Adipocyte (in vitro differentiated cells): Measurements from ENCODE around the gene DYDC1.
A peak's percentile ranks its signal among the peaks of the same experiment; 100 is the strongest.
"Not testable (repeated sequence)": the region's sequence is repeated elsewhere in the genome, so short reads cannot be mapped to it uniquely, and the experiment has no call there.

ENCODE experiments used
- DNase-seq: peaks from one replicate; pipeline ENCODE4 v3.0.0-alpha.2; 2015; ENCODE audit warnings: low read depth
- H3K27me3 ChIP-seq: replicated peaks from 2 replicates; pipeline ENCODE4 v1.7.0; 2013; ENCODE audit warnings: mild to moderate bottlenecking, low read length, moderate library complexity; ENCODE audit not compliant: control insufficient read depth, insufficient read depth
- H3K36me3 ChIP-seq: 2 replicates; pipeline ENCODE4 v1.7.0; 2013; ENCODE audit warnings: low read length, mild to moderate bottlenecking, moderate library complexity; ENCODE audit not compliant: control insufficient read depth, insufficient read depth, severe bottlenecking
- H3K4me1 ChIP-seq: 2 replicates; pipeline ENCODE4 v1.7.0; 2013; ENCODE audit warnings: mild to moderate bottlenecking, low read length, moderate library complexity; ENCODE audit not compliant: control insufficient read depth, insufficient read depth
- H3K4me3 ChIP-seq: 2 replicates; pipeline ENCODE4 v1.7.0; 2013; ENCODE audit warnings: mild to moderate bottlenecking, low read length, moderate library complexity
- H3K9ac ChIP-seq: 2 replicates; pipeline ENCODE4 v1.7.0; 2013; ENCODE audit warnings: mild to moderate bottlenecking, low read length, moderate library complexity
- H3K9me3 ChIP-seq: 2 replicates; pipeline ENCODE4 v1.7.0; 2013; ENCODE audit warnings: mild to moderate bottlenecking, low read length, moderate library complexity; ENCODE audit not compliant: control insufficient read depth

Gene DYDC1

DNA sequence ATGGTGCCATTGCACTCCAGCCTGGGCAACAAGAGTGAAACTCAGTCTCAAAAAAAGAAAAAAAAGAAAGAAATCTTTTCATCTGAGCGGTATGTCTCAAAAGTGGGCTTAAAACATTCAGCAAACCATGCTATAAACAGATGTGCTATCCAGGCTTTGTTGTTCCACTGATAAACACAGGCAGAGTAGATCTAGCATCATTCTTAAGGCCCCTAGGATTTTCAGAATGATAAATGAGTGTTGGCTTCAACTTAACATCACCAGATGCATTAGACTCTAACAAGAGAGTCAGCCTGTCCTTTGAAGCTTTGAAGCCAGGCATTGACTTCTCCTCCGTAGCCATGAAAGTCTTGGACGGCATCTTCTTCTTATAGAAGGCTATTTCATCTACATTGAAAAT, 23.1 kb upstream of the DYDC1 start:
- no peaks in the 10 kb centered on the region for H3K9me3 ChIP-seq
- peaks cover 6% of the 10 kb centered on the region for H3K4me1 ChIP-seq
- H3K4me3 ChIP-seq = no peak overlapping the region
- H3K36me3 ChIP-seq = no peaks in the 10 kb centered on the region
- no peak for DNase-seq
- no peak overlapping the region for H3K9ac ChIP-seq
- H3K27me3 ChIP-seq = peaks cover 15% of the 10 kb centered on the region

DNA sequence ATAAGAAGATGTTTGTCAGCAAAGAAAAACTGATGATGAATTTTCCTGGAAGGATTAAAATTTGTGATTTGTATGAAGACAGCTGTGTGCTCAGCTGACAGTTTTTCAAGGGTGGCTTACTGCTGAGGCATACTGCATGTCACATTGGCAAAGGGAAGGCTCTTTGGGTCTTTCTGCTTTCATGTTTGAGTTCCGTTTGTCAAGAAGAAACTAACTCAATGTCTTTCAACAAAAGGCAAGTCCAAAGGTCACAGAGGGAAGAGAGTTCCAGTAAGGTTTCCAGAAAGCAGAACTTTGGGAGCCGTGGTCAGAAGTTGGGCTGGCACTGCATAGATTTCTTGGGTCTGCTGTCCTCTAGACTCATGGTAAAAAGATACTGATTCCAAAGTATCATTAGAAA, 16.9 kb upstream of the DYDC1 start:
- Histone ChIP-seq H3K9me3 (peaks cover 5% of the 10 kb centered on the region), H3K9ac (no peak overlapping the region), H3K4me3 (no peak overlapping the region), H3K27me3 (peaks cover 15% of the 10 kb centered on the region), H3K4me1 (no peaks in the 10 kb centered on the region), H3K36me3 (no peaks in the 10 kb centered on the region)
- no peak for DNase-seq

DNA sequence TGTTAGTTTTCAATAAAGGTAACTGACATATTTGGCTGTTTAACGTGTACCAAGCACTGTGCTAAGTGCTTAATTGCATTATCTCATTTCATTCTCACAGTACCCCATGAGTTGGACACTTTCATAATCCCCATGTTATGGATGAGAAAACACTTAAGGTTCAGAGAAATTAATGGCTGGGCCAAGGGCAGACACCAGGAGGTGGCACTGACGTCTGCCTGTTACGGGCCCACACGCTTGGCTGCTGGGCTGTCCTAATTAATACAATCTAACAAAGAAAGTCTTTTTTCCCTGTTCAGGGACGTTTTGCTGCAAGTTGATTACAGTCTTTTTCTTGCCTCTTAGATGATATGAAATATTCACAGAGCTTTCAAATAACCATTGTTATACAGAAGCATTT, 16.1 kb upstream of the DYDC1 start:
- no peaks in the 10 kb centered on the region for H3K36me3 ChIP-seq
- no peak for DNase-seq
- H3K4me1 ChIP-seq = no peaks in the 10 kb centered on the region
- no peak overlapping the region for H3K9ac ChIP-seq
- H3K27me3 ChIP-seq = peaks cover 14% of the 10 kb centered on the region
- H3K4me3 ChIP-seq = no peak overlapping the region
- H3K9me3 ChIP-seq = peaks cover 14% of the 10 kb centered on the region

GRCh38 chr10:80371467-80371866, 14.9 kb upstream of the DYDC1 start:
- H3K4me3 ChIP-seq = no peak overlapping the region
- peaks cover 26% of the 10 kb centered on the region for H3K9me3 ChIP-seq
- no peaks in the 10 kb centered on the region for H3K36me3 ChIP-seq
- DNase-seq = no peak
- H3K27me3 ChIP-seq = peaks cover 3% of the 10 kb centered on the region
- H3K9ac ChIP-seq = no peak overlapping the region
- H3K4me1 ChIP-seq = no peaks in the 10 kb centered on the region

- H3K27me3 ChIP-seq = peaks cover 3% of the 10 kb centered on the region
- no peaks in the 10 kb centered on the region for H3K4me1 ChIP-seq
- no peaks in the 10 kb centered on the region for H3K36me3 ChIP-seq
- no peak overlapping the region for H3K9ac ChIP-seq
- no peak overlapping the region for H3K4me3 ChIP-seq
- no peak for DNase-seq
- peaks cover 42% of the 10 kb centered on the region for H3K9me3 ChIP-seq
Measured at GRCh38 chr10:80365510-80365909, 9.0 kb upstream of the DYDC1 start.

DNA sequence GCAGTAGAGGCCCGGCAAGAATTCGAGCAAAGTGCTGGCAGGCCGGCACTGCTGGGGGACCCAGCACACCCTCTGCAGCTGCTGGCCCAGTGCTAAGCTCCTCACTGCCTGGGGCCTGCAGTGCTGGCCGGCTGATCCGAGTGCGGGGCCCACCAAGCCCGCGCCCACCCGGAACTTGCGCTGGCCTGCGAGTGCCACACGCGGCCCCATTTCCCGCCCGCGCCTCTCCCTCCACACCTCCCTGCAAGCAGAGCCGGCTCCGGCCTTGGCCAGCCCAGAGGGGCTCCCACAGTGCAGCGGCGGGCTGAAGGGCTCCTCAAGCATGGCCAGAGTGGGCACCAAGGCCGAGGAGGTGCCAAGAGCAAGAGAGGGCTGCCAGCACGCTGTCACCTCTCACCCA, 3.1 kb upstream of the DYDC1 start:
- DNase-seq = no peak
- no peaks in the 10 kb centered on the region for H3K36me3 ChIP-seq
- no peaks in the 10 kb centered on the region for H3K4me1 ChIP-seq
- no peak overlapping the region for H3K9ac ChIP-seq
- peaks cover 6% of the 10 kb centered on the region for H3K9me3 ChIP-seq
- H3K27me3 ChIP-seq = peaks cover 27% of the 10 kb centered on the region
- no peak overlapping the region for H3K4me3 ChIP-seq

DNA sequence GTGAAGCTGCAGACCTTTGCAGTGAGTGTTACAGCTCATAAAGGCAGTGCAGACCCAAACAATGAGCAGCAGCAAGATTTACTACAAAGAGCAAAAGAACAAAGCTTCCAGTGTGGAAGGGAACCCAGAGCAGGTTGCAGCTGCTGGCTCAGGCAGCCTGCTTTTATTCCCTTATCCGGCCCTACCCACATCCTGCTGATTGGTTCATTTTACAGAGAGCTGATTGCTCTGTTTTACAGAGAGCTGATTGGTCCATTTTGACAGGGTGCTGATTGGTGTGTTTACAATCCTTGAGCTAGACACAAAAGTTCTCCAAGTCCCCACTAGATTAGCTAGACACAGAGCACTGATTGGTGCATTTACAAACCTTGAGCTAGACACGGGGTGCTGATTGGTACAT, 2.4 kb upstream of the DYDC1 start:
- not testable (repeated sequence) for H3K4me1 ChIP-seq, H3K9me3 ChIP-seq, H3K36me3 ChIP-seq, H3K4me3 ChIP-seq, DNase-seq, H3K9ac ChIP-seq
- peaks cover 27% of the 10 kb centered on the region for H3K27me3 ChIP-seq

DNA sequence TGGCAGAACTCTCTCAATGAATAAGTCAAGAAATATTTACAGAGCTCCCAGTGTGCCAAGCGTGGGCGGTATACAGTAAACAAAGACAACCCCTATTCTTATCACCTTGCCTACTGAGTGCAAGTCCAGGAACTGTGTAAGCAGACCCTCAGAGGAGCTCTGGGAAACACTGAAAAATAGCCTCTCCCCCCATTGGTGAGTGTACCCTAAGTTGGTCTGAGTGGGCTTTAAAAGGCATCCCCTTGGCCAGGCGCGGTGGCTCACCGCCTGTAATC, 1.2 kb upstream of the DYDC1 start:
- Histone ChIP-seq H3K4me1 (no peaks in the 10 kb centered on the region), H3K4me3 (no peak overlapping the region), H3K9me3 (peaks cover 4% of the 10 kb centered on the region), H3K27me3 (peaks cover 27% of the 10 kb centered on the region), H3K36me3 (no peaks in the 10 kb centered on the region), H3K9ac (no peak overlapping the region)
- no peak for DNase-seq

DNA sequence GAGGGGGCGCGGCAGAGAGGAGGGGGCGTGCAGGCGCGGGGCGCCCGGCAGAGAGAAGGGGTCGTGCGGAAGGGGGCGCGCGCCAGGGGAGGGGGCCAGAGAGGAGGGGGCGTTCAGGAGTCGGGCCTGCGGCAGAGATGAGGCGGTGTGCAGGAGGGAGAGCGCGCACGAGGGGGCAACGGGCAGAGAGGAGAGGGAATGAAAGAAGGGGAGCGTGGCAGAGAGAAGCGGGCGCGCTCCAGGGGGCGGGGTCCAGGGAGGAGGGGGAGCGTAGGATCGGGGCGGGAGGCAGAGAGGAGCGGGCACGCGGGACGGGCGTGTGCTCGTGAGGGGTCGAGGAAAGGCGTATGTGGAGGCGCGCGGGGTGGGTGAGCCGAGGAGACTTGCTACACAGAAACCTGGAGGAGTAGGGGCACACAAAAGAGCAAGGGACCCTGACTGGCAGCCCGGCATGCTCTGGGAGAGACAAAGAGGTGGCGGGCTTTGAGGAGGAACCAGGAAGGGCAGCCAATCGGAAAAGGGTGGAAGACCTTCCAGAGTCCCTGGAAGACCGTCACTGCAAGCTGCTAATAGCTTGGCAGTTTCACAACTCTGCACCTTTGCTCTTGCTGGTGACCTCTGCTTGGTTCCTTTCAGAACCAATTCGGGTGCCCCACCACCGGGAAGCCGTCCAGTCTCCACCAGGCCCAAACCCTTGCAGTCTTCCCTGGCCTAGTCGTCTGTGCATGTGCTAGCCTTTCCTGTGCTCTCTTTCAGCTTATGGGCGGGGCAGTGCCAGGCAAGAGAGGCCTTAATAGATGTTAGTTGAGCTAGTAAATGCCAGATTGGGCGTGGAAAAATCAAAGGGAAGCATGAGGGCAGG, 665 bp upstream of the DYDC1 start:
- peaks cover 4% of the 10 kb centered on the region for H3K9me3 ChIP-seq
- peaks cover 27% of the 10 kb centered on the region for H3K27me3 ChIP-seq
- peak overlapping the region; percentile 54 for H3K4me3 ChIP-seq
- no peaks in the 10 kb centered on the region for H3K36me3 ChIP-seq
- H3K9ac ChIP-seq = no peak overlapping the region
- DNase-seq = no peak
- no peaks in the 10 kb centered on the region for H3K4me1 ChIP-seq

- H3K9me3 ChIP-seq = no peaks in the 10 kb centered on the region
- peaks cover 11% of the 10 kb centered on the region for H3K27me3 ChIP-seq
- H3K9ac ChIP-seq = no peak overlapping the region
- H3K4me3 ChIP-seq = no peak overlapping the region
- no peaks in the 10 kb centered on the region for H3K36me3 ChIP-seq
- DNase-seq = no peak
- H3K4me1 ChIP-seq = no peaks in the 10 kb centered on the region
Measured at GRCh38 chr10:80351220-80351619, 5.3 kb downstream of the DYDC1 start.

DNA sequence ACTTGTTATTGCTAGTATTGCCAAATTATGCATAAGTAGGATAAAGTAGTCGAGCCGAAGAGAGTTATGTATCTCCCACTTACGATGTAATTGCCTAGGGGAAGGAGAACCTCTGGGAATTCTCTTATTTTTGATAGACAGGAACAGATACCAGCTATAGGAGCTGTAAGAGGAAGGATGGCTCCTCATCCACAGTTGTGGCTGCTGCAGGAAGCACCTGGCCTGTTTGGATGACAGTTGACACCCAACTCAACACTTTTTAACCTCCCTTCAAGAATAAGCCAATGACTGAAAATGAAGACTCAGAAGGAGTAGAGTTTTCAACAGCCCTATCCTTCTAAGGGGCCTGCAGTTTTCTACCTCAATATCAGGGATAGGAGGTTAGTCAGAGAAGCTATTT, 6.3 kb downstream of the DYDC1 start:
- no peak for DNase-seq
- H3K4me1 ChIP-seq = no peaks in the 10 kb centered on the region
- no peak overlapping the region for H3K9ac ChIP-seq
- no peaks in the 10 kb centered on the region for H3K9me3 ChIP-seq
- H3K27me3 ChIP-seq = peaks cover 1% of the 10 kb centered on the region
- no peak overlapping the region for H3K4me3 ChIP-seq
- no peaks in the 10 kb centered on the region for H3K36me3 ChIP-seq

DNA sequence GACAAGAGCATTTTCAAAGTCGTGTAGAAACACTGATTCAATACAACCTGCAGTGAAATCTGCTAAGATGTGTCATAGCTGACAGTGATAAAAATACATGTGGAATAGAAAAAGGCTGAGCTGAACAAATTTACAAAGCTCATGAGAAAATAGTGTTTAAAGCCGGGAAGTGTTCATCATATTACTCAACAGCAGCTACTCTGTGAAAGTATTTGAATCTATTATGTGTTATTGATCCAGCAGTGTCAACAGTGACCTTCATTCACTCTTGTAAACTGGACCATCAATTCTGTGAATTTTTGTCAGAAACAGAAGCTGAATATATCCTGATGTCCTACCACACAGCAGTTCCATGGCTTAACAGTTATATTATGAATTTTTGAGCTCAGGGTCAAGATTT, 11.6 kb downstream of the DYDC1 start:
- Histone ChIP-seq H3K9me3 (no peaks in the 10 kb centered on the region), H3K9ac (no peak overlapping the region), H3K4me3 (no peak overlapping the region), H3K4me1 (no peaks in the 10 kb centered on the region), H3K27me3 (peaks cover 2% of the 10 kb centered on the region), H3K36me3 (no peaks in the 10 kb centered on the region)
- no peak for DNase-seq
